Sigmoid colon (tissue), 3 donors: Measurements from ENCODE around the gene MYH14.
"Not testable (repeated sequence)": the region's sequence is repeated elsewhere in the genome, so short reads cannot be mapped to it uniquely, and the experiment has no call there.

ENCODE experiments used
- CTCF ChIP-seq, 4 experiments: fragments of 450-650 bp in 3 of 4; fragments of 200-600 bp in 1 of 4; IDR thresholded peaks; one replicate each; pipeline ENCODE4 v1.5.1; 2016 to 2019; ENCODE audit warnings: antibody characterized with exemption in 4 of 4, mild to moderate bottlenecking in 3 of 4, moderate library complexity in 2 of 4
- POLR2A ChIP-seq, 2 donors: fragments of 450-650 bp; IDR thresholded peaks; one replicate each; pipeline ENCODE4 v1.6.1; 2016; ENCODE audit warnings: antibody characterized with exemption in 2 of 2, mild to moderate bottlenecking in 2 of 2, moderate library complexity in 2 of 2

- not testable (repeated sequence) for TF ChIP-seq CTCF, POLR2A (IDR thresholded peaks at IDR 0.05)
Measured at GRCh38 chr19:50353487-50353880, 150.1 kb downstream of the MYH14 start.
